HG03520 (cell line): ENCODE results near the gene SPOCK2.

Experiments used
- ATAC-seq: cut with Tn5 transposase; IDR thresholded peaks from one replicate; pipeline ENCODE4 v1.9.1; 2021; ENCODE audit warnings: mild to moderate bottlenecking, moderate library complexity; ENCODE audit not compliant: unreplicated experiment

SPOCK2 gene

DNA sequence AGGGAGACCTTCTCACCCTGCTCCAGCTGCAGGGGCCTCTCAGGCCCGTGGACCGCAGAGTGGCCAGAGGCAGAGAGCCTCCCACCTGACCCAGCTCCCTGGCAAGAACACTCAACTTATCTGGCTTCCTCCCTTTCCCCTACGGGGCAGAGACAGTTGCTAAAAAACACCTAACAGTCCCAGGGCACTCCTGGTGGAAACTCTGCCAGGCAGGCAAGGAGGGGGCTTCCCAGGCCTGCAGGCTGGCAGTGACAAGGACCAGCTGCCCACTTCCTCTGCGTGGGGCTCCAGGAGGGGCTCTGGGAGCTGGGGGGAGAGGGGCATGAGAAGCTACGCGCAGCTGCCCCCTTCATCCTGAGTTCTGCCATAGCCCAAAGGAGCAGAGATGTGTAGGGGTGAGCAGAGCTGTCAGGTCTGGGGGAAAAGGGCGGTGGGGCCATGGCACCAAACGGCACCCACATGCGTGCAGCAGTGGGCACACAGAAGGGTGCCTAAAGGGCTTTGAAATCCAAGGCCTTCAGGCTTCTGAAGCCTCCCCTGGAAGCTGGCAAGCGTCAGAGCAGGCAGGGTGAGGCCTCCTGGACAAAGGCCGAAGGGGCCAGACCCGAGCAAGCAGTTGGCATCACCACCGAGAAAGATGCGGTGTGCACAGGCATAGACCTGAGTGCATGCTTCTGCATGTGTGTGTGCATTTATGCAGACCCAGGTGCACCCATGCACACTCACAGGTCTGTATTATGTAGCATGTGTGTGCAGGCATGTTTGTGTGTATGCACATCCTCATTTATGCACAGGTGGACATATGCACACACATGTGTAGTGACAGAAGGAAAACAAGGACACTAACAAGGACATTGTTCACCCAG lies 14.4 kb downstream of the SPOCK2 start:
- ATAC-seq: no peak

DNA sequence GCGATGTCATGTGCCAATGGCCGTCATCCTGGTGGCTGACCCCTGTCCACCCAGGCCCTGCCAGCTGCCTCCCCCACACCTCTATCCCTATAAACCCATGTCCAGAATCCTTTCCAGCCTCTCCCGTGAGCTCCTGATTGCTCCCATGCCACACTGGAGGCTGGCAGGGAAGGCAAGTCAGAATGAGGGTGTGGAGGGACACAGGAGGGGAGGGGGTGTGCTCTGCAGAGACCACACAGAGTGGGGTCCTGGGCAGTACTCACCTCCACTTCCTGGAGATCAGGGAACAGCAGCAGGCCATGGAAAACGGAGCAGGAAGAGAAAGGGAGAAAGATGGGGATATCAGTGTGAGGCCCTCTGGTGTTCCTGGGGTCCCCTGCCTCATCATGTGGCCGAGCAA lies 15.7 kb downstream of the SPOCK2 start:
- ATAC-seq: no peak

DNA sequence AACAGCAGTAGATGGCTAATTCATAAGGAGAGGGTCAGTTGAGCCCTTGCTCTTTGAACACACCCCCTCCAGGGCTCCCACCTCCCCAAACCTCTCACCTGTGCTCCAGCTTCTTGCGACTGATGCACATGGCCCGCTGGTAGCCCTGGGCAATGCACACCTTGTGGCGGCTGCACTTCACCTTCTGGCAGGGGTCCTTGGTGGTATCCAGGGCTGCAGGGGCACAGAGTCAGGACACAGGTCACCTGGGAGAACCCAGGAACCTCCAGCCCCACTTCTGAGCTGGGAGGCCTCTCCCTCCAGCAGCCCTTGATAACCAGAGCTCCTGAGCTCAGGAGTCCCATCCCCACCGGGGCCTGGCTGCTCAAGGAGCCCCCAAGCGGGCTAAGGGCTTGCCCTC lies 16.3 kb downstream of the SPOCK2 start:
- no peak for ATAC-seq

DNA sequence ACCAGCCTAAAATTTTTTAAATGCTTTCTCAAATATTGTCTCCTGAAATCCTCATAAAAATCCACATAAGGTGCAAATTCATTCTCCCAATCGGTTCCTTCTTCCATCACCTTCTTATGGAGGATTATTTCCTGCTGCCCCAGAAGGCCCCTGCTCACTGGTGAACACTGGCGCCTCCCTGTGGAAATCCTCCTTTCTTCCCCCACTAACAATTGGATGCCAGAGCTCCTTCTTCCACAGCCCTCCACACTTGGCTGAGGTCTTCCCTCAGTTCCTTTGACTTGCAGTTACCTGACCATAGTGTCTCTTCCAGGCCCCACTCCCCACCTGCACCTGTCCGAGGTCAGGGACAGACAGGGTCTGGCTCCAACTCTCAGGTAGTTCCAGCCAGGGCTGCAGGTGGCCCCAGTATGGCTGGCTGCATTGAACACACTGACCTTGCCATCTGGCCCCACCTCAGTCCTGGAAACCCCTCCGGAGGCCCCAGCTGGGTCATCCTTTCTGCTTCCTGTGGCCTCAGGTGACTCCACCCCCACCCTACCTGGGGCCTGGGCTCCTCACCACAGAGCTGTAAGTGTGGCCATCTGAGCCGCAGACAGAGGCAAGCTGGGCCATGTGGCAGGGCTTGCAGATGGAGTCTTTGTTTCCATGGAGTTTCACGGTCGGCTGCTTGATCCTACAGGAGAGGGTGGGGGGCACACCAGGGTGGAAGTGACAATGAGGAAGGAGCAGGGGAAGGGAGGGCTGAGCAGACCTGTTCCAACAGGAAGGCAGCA lies 18.4 kb downstream of the SPOCK2 start:
- ATAC-seq: no peak

DNA sequence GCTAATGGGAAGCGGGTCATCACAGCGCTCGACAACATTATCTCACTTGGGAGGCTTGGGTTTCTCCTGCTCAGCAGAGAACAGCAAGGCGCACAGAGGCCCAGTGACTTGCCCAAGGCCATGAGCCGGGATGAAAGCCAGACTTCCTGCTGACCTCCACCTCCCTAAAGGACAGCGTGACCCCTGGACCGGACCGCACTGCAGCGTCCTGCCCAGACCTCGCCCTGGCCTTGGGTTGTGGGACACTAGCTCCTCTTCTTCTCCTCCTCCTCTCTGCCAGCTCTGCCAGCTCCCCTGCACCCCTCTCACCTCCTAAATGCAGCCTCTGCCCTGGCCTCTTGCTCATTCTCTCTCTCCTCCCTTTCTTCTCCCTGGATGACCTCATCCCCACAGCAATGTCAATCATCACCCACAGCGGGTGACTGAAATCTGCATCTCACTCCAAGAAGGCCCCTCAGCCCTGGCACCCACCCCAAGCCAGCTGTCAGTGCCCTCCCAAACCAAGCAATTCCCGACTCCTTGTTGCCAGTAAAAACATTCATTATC lies 19.4 kb downstream of the SPOCK2 start:
- no peak for ATAC-seq

DNA sequence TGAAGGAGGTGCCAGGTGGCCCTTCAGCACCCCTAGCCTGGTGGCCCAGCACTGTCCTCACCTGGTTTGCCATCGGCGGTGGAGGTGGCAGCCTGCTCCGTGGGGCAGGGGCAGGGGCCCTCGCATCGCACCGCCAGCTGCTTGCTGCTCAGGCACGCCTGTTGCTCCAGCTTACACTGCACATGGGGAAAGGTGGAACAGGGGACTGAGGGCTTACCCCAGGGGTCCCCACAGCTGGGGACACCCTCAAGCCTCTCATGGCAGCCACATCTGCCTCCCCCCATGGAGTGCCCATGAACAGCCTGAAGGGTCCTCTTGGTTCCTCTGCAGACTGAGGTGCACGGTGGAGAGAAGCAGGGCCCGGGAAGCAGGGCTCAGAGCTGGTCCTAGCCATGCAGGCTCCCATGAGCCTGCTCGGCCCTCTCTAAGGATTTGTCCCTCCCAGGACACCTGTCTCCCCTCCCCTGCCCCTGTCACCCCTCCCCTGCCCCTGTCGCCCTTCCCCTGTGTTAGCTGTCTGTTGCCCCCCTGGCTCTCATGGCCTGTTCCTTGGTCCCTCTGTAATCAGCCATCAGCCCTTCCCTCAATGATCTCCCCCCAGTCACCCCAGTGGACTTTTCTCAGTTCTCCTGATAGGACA lies 20.1 kb downstream of the SPOCK2 start:
- no peak for ATAC-seq

DNA sequence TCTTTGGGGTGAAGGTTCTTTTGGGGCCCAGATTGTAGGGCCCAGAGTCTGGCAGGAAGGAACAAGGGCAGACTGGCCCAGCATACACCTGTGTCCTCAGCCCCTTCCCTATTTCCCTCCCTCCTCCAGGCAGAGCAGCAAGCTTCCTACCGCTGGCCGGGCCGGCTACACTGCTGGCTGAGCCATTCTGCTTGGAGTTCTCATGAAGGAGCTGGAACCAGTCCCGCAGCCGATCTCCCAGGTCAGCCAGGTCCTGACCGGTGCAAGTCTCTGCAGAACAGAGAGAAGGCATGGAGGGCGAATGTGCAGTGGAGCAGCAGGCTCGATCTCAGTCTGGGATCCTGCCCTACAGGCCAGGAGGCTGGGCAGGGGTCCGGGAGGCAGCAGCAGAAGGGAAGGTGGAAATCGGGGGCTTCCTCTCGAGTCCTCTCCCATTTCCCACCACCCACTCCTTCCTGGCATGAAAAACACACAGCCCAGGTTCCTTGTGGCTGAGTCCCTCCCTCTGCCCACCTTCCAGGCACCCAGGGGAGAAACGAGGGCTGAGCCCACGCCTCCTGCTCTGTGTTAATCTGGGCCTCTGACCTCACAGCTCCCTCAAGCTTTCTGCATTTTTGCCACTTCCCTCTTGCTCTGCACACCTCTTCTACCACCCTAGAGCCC lies 20.8 kb downstream of the SPOCK2 start:
- no peak for ATAC-seq

DNA sequence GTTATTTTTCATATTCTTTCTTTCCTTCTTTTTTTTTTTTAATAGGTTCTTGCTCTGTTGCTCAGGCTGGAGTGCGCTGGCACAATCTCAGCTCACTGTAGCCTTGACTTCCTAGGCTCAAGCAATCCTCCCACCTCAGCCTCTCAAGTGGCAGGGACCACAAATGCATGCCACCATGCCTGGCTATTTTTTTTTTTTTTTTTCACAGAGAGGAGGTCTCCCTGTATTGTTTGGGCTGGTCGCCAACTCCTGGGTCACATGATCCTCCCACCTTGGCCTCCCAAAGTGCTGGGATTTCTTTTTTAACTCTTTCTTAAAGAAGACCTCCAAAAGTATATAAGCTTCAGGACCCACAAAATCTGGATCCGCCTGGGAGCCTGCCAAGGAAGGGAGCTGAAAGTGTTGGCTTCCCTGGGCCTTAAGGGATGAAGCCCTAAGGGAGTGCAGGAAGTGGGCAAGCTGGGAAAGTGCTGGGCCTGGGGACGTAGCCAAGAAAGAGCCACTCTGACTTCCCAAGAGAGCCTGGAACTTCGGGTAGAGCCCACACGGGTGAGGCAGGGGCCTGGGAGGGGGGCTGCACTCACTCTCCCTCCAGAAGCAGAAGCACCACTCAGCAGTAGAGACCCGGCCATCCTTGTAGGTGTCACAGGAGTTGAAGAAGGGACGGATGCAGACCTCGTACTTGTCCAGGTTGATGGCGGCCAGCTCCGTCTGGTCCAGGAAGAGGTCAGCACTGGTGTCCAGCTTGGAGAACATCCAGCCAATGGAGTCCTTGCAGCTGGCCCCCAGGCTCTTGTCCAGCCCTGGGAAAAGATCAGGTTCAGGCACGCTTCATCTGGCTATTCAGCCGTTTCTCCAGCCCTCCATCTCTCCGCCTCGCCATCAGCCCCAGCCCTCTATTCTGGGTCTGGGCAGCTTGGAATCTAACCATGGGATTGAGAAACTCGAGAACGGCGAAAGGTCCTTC lies 21.8 kb downstream of the SPOCK2 start:
- ATAC-seq: no peak

DNA sequence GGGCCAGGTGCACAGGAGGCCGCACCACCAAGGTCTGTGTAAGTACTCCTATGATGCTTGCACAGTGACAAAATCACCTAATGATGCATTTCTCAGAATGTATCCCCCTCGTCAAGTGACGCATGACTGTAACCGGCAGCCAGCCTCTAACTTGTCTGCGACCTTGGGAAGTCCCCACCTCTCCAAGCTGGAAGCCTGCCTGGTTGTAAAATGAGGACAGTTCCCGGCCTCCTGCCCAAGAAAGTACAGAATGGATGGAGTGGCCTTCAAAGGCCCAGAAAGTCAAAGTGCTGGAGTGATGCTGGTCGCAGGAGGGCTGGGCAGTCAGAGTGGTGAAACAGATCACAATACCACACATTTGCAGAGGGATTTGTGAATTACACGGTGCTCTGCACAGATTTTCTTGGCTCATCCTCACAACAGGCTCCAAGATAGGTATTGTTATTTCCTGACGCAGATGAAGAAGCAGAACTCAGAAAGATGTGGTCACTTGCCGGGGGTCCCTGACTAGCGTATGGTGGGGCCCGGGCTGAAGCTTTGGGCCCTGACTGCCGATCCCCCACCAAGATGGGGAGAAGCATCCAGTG lies 22.8 kb downstream of the SPOCK2 start:
- ATAC-seq: no peak

DNA sequence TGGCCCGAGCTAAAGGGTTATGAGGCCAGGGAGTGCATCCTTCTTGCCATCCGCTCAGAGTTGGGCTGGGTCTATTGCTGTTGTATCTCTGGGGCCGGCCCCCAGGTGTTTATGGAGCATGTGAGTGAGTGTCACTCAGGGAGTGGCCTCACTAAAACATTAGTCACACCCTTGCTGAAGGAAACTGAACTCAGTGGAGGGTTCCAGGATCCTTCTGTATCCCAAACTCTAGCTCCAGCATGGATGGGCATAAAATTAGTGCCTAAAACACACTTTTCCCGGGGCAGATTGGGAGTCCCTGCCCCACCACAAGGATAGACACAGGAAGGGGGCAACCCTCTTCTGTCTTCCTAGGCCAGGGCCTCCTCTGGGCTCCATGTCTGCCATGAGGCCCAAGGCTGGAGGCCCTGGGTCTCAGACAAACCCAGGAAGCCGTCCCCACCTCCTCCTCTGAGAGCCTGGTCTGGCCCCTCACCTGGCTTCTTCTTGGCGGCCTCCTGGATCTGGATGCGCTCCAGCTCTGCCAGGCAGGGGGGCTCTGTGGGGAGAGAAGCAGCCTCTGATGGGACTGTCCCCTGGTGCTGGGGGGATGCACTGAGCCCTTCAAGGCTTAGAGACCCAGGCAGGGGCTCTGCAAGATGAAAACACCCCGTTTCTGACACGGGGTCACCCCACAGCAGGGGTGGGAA lies 24.5 kb downstream of the SPOCK2 start:
- no peak for ATAC-seq

DNA sequence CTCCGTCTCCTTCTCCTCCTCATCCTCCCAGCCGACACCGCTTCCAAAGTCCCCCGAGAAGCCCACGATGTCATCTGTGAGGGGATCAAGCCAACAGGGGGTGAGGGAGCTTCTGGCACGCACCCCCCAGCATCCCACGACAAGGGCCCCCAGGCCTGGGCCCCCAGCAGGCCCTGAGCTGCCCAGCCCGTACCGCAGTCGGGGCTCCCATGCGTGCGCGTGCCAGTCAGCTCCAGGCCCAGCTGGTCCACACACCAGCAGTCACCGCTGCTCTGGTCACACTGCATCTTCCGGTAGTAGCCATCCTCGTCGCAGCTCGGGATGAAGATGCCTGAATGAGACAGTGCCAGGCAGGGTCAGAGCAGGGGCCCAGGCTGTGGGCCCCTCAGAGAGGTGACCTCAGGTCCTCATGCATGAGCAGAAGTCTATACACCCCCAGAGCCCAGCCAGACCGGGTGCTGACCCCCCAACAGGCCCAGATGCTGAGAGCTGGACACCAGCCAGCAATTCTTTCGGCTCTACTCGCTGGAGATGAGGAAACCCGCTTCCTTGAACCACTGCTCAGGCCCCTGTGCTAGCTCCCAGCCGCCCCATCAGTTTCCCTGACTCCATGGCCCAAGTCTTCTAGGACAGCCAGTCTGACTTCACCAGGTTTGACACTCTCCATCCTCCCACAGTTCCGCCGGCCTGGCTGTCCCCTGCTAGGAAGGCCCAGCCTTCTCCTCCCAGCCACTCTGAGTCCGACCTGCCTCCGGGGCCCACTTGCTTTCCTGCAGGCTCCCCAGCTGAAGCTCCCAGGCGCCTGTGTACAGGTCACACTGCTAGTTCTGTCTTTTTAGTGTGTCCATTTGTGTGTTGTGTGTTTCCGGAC lies 25.3 kb downstream of the SPOCK2 start:
- ATAC-seq: no peak

DNA sequence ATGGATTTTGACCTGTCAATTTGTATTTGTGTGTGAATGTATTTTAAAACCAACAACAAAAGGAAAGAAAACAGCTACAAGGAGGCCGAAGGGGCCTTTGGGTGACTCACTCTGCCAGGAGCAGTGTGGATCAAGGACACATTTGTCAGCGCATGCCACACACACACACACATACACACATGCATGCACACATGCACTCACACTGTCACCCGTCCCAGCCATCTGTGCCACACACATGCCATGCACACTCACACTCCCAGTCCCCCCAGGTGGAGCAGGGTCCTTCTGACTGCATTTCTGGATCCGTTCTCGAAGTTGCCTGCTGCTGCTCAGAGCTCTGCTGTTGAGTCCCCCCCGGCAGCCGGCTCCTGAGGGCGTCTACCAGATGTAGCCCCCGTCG lies 26.0 kb downstream of the SPOCK2 start:
- no peak for ATAC-seq

DNA sequence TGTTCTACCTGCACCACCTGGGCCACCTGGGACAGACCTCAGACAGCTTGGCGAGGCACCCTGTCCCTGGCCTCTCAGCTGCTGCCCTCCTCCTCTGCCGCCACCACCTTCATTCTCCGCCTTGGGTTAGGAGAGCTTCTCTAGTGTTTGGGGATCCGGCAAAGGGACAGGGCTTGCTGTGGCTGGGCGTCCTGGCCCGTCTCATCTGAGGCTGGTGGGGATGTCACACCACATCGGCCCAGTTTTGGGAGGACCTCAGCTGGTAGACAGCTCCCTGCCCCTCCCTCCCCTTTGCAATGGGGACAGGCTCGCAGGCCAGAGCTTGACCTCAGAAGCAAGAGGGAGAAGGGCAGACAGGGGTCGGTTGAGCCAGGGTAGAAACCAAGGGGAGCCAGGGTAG lies 26.4 kb downstream of the SPOCK2 start:
- ATAC-seq: no peak

DNA sequence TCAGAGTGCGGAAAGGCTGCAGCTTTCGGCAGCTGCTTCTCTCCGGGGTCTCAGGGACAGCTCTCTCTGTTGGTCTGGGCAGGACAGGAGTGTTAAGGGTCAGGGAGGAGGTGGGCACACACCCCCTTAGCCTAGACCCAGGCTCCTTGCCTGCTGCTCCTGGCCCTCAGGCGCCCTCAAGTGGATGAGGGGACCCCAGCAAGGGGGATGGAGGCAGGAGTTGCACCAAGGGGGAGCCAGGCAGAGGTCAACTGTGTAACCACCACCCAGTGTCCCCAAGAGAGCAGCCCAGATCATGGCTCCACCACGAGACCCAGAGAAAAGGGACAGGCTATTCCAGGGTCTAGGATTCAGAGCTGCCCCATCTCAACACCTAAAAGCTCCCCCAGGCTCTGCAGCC lies 26.9 kb downstream of the SPOCK2 start:
- no peak for ATAC-seq

DNA sequence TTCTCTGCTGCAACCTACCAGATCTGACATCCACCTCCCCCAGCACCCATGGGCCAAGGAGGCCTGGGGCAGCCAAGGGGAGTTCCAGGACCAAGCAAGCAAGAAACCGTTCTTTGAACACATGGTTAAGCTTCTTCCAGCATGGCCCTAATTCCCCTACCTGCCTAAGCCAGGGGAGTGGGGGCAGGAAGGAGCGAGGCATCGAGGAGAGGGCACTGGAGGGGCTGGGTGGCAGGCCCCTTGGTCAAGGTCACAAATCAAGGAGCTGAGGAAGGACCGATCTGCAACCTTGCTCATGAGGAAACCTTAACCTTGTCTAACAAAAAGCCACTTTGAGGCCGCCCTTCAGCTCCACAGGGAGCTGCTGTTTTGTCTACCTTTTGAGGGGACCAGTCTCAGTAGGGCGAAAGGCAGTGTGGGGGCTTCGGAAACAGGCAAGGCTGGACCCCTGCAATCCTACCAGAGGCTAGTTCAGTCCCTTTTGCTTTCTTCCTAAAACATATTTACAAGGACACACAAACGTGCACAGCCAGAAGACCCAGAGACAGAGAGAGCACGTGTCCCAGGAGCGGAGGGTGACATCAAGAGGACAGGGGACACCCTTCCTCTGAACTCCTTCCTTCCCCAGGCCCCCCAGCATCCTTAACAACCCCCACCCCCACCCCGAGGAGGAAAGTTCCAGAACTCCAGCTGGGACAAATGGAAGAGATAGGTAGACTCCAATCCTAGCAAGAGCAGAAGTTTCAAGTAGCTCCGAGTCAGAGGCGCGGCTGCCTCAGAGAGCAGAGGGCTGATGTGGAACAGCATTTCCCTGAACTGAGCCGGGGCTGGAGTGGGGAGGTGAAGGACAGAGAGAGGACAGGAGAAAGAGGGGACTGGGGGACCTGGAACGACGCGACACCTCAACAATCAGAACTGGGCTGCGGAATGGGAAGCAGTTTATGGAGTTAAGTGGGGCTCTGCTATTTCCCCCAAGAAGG lies 28.2 kb downstream of the SPOCK2 start:
- no peak for ATAC-seq

DNA sequence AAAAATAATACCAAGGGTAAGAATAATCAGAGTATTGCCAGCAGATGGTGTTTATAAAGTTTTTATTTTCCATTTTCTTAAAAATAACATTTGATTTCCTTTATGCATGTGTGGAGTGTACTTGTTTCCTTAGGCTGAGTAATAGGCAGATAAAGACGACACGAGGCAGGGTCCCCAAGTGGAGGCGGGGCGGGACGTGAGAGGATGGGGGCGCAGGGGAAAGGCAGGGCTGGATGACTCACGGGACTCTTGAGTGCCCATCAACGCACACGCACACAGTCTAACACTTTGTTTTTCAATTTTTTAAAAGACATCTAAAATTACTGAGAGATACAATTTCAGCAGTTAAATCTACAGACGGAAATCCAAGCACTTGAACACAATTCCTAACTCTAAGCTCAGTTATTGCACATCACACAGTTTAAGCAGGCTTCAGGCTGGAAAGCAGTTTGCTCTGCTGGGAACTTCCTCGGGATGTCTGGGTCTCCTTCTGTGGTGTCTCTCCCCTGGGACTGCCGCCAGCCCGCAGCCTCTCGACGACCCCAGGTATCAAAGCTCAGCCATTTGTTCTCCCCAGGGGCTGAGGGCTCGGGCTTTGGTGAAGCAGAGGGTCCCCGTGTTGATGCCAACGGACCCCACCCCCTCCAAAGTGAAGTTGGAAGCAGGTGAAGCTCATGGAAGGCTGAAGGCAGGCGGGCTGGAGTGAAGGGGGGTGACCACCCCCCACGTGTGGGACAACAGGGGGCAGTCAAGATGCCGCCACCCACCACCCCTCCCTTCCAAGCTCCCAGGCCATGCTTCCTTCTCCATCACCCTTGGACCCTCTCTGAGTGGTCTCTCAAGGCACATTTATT lies 29.1 kb downstream of the SPOCK2 start:
- no peak for ATAC-seq
